Measurements from ENCODE around the gene PSME3IP1. TPM values are rescaled to one million over a fixed set of nuclear protein-coding genes. Genes with fewer than 3 reads are reported as not detected.

PSME3IP1 gene
- total RNA-seq, 1 experiment from 2014 or later = 103 TPM

DNA sequence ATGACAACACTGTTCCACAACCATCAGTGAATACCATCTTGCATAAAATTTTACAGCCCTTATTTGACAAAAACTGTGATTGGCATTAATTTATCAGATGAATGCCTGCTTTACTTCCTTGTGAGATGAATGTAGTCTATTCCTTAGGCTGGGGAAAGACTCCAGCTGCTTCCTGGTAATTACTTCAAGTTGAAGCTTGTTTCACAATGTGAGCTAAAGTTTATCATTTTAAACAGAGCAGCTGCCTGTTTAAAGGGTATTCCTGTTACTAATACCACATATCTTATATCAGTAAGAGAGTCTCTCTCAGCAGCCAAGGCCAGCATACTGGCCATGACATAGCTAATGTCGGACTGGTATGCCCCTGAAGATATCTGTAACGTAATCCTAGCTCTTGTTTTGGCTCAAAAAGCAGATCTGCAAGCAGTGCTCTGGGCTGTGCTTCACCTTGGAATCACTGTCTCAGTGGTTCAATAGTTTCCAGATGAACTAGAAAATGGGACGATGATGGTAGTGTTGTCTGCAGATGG is 46.0 kb upstream of the PSME3IP1 start:
- Histone ChIP-seq H3K27me3 (ENCODE audit: insufficient read depth, low read length) (no peaks in the 10 kb centered on the region), H3K79me1 (ENCODE audit: insufficient read depth, low read depth, low read length, poor library complexity, severe bottlenecking) (no peaks in the 10 kb centered on the region), H3K14ac (ENCODE audit: insufficient read depth, low read length) (no peak overlapping the region), H3K4me2 (ENCODE audit: insufficient read depth, insufficient read length, low read length) (no peak overlapping the region), H3K56ac (ENCODE audit: insufficient read length, low read depth, low read length) (no peak overlapping the region), H3K9me3 (ENCODE audit: control insufficient read depth, low read depth, low read length) (no peaks in the 10 kb centered on the region), H2AK5ac (ENCODE audit: insufficient read length, low read length) (no peak overlapping the region), H2BK12ac (ENCODE audit: insufficient read length, low read depth, low read length) (no peak overlapping the region), H2BK20ac (ENCODE audit: low read depth, low read length, poor library complexity, severe bottlenecking) (no peak overlapping the region), H3T11ph (ENCODE audit: low read length) (no peak overlapping the region), H3K9ac (ENCODE audit: extremely low read depth, insufficient read length, low read length) (no peak overlapping the region), H3K23me2 (ENCODE audit: insufficient read length, low read depth, low read length, poor library complexity, severe bottlenecking) (no peaks in the 10 kb centered on the region), H4K91ac (ENCODE audit: insufficient read length, low read depth, low read length) (no peak overlapping the region), H4K5ac (ENCODE audit: insufficient read length, low read depth, low read length) (no peak overlapping the region), H2BK5ac (ENCODE audit: insufficient read length, low read length) (no peak overlapping the region), H2BK15ac (ENCODE audit: low read depth, low read length) (no peak overlapping the region), H3K27ac (ENCODE audit: insufficient read length, low read depth, low read length) (no peak overlapping the region), H4K8ac (replicated peaks; ENCODE audit: insufficient read length, low read depth, low read length) (no peak overlapping the region), H3K4ac (ENCODE audit: low read depth, low read length) (no peak overlapping the region), H3K4me1 (ENCODE audit: insufficient read depth, low read length) (no peaks in the 10 kb centered on the region), H2AFZ (ENCODE audit: low read length) (no peak overlapping the region), H3K23ac (ENCODE audit: insufficient read length, low read depth, low read length) (no peak overlapping the region), H4K20me1 (ENCODE audit: control insufficient read depth, insufficient read depth, insufficient read length) (no peaks in the 10 kb centered on the region), H2BK120ac (ENCODE audit: low read depth, low read length, poor library complexity, severe bottlenecking) (no peak overlapping the region), H3K79me2 (ENCODE audit: insufficient read depth, low read length) (no peaks in the 10 kb centered on the region), H3K18ac (ENCODE audit: insufficient read length, low read depth, low read length) (no peak overlapping the region)
- no peak overlapping the region for H3K27ac Mint-ChIP-seq
- peaks cover 21 to 71% (median 53%) of the 10 kb centered on the region in 3 experiments for H3K36me3 Mint-ChIP-seq (ENCODE audit: insufficient read depth in 1 of 3, low read depth in 3 of 3)
- H3K27me3 Mint-ChIP-seq (ENCODE audit: low read depth) = no peaks in the 10 kb centered on the region
- WGBS (ENCODE audit: extremely low coverage, insufficient read length, low lambda C conversion rate) = no CpG with 5 or more reads among the region's 3 CpGs
- TF ChIP-seq, protein P1, sequence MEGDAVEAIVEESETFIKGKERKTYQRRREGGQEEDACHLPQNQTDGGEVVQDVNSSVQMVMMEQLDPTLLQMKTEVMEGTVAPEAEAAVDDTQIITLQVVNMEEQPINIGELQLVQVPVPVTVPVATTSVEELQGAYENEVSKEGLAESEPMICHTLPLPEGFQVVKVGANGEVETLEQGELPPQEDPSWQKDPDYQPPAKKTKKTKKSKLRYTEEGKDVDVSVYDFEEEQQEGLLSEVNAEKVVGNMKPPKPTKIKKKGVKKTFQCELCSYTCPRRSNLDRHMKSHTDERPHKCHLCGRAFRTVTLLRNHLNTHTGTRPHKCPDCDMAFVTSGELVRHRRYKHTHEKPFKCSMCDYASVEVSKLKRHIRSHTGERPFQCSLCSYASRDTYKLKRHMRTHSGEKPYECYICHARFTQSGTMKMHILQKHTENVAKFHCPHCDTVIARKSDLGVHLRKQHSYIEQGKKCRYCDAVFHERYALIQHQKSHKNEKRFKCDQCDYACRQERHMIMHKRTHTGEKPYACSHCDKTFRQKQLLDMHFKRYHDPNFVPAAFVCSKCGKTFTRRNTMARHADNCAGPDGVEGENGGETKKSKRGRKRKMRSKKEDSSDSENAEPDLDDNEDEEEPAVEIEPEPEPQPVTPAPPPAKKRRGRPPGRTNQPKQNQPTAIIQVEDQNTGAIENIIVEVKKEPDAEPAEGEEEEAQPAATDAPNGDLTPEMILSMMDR (conservative IDR thresholded peaks at IDR 0.05) = no peak
- H3K4me1 Mint-ChIP-seq = no peaks in the 10 kb centered on the region
- H3K4me3 Mint-ChIP-seq = no peak overlapping the region
- no peak for DNase-seq
- H3K9me3 Mint-ChIP-seq = no peaks in the 10 kb centered on the region

Measured in H9 (cell line).